ENCODE data around the gene SHROOM1. TPM values are rescaled to one million over a fixed set of nuclear protein-coding genes. Genes with fewer than 3 reads are reported as not detected.

Gene SHROOM1
- total and polyA plus RNA-seq, 2 experiments from 2014 or later: 2.5 to 5.4 TPM

GRCh38 chr5:132873930-132874271 lies 43.5 kb upstream of the SHROOM1 start:
- Histone ChIP-seq H3K27ac (ENCODE audit: low read depth) (no peak overlapping the region), H2AFZ (no peak overlapping the region), H3K79me2 (replicated peaks; ENCODE audit: insufficient read depth) (no peaks in the 10 kb centered on the region), H3F3A (replicated peaks; ENCODE audit: low read depth) (peaks cover 2% of the 10 kb centered on the region; the same call in 1 of the 2 replicates), H3K4me3 (no peak overlapping the region), H3K9me2 (ENCODE audit: insufficient read depth) (no peaks in the 10 kb centered on the region), H3K4me1 (ENCODE audit: insufficient read depth) (no peaks in the 10 kb centered on the region), H3K27me3 (ENCODE audit: insufficient read depth) (no peaks in the 10 kb centered on the region), H4K20me1 (replicated peaks; ENCODE audit: insufficient read depth) (no peaks in the 10 kb centered on the region; the same call in 1 of the 2 replicates), H3K4me2 (no peak overlapping the region), H3K36me3 (ENCODE audit: insufficient read depth) (peaks cover under 1% of the 10 kb centered on the region; the same call in 1 of the 2 replicates)
- no peaks in the 10 kb centered on the region for H3K4me1 Mint-ChIP-seq
- H3K27me3 Mint-ChIP-seq (ENCODE audit: insufficient read depth, low read depth, poor library complexity): peaks cover 6% of the 10 kb centered on the region
- H3K4me3 Mint-ChIP-seq: no peak overlapping the region
- H3K9me3 Mint-ChIP-seq: no peaks in the 10 kb centered on the region
- no peak for TF ChIP-seq POLR2AphosphoS5 (IDR thresholded peaks at IDR 0.05; ENCODE audit: low read depth)
- ATAC-seq (no peak), DNase-seq (ENCODE audit: low spot score) (no peak)
- H3K27ac Mint-ChIP-seq: no peak overlapping the region
- peaks cover 21% of the 10 kb centered on the region for H3K36me3 Mint-ChIP-seq (ENCODE audit: low read depth)

GRCh38 chr5:132873119-132873929 lies 42.9 kb upstream of the SHROOM1 start, which contains the start of gene LEAP2:
Gene LEAP2, plus strand, starts transcription at chr5:132873668. Its CDS starts 27 bp downstream, at chr5:132873695.
- no peak within 1 kb of the TSS for H2AFZ ChIP-seq
- no peak for TF ChIP-seq CREB1 (CRISPR knock-in tag; IDR thresholded peaks at IDR 0.05; ENCODE audit: low read depth)
- TF ChIP-seq ZNF114 (CRISPR knock-in tag; IDR thresholded peaks at IDR 0.05): no peak
- no peak for TF ChIP-seq EZH2 (IDR thresholded peaks at IDR 0.05; ENCODE audit: low read depth, unreplicated experiment)
- TF ChIP-seq JUNB (IDR thresholded peaks at IDR 0.05; ENCODE audit: unreplicated experiment): no peak
- no peak for TF ChIP-seq EZH2phosphoT487 (IDR thresholded peaks at IDR 0.05; ENCODE audit: unreplicated experiment)
- no peak for TF ChIP-seq REST (IDR thresholded peaks at IDR 0.05; ENCODE audit: unreplicated experiment)
- no peak for TF ChIP-seq ZNF462 (CRISPR knock-in tag; IDR thresholded peaks at IDR 0.05)
- H3K4me1 ChIP-seq (ENCODE audit: insufficient read depth): no peaks in the 10 kb centered on the region
- H3F3A ChIP-seq (replicated peaks; ENCODE audit: low read depth): peaks cover 7% of the 10 kb centered on the region
- Mint-ChIP-seq H3K27ac (no peak within 1 kb of the TSS; the same call in 1 of the 2 replicates), H3K36me3 (ENCODE audit: low read depth) (peaks cover 22% of the 10 kb centered on the region), H3K4me3 (no peak within 1 kb of the TSS), H3K4me1 (no peaks in the 10 kb centered on the region), H3K27me3 (ENCODE audit: insufficient read depth, low read depth, poor library complexity) (peaks cover 6% of the 10 kb centered on the region), H3K9me3 (no peaks in the 10 kb centered on the region)
- no peak within 1 kb of the TSS for H3K4me3 ChIP-seq
- no peaks in the 10 kb centered on the region for H3K9me2 ChIP-seq (ENCODE audit: insufficient read depth)
- no peaks in the 10 kb centered on the region; the same call in 1 of the 2 replicates for H4K20me1 ChIP-seq (replicated peaks; ENCODE audit: insufficient read depth)
- peaks cover 2% of the 10 kb centered on the region; the same call in 1 of the 2 replicates for H3K79me2 ChIP-seq (replicated peaks; ENCODE audit: insufficient read depth)
- H3K4me2 ChIP-seq: no peak within 1 kb of the TSS
- no peaks in the 10 kb centered on the region for H3K27me3 ChIP-seq (ENCODE audit: insufficient read depth)
- H3K27ac ChIP-seq (ENCODE audit: low read depth): no peak within 1 kb of the TSS; the same call in 1 of the 2 replicates
- peaks cover 6% of the 10 kb centered on the region for H3K36me3 ChIP-seq (ENCODE audit: insufficient read depth)
- no peak for DNase-seq (ENCODE audit: low spot score)
- no peak; the same call in 2 of the 3 replicates for ATAC-seq
